ENCODE results near the gene GFER. TPM values are rescaled to one million over a fixed set of nuclear protein-coding genes. Genes with fewer than 3 reads are reported as not detected.

GFER gene
- total and polyA plus RNA-seq, 2 donors (not counting 1 experiment from before 2014, with no cell fraction given): 15.6 to 30.4 TPM

- Histone ChIP-seq H3K9ac (ENCODE audit: low read length) (peak overlapping the region; percentile 90), H3K27me3 (replicated peaks in 1 of 4; ENCODE audit: control extremely low read depth in 1 of 4, control insufficient read depth in 3 of 4, insufficient read depth in 4 of 4, low read length in 3 of 4) (no peaks in the 10 kb centered on the region), H3K4me2 (replicated peaks; ENCODE audit: low read depth, low read length, poor library complexity, severe bottlenecking) (peak overlapping the region; percentile 100), H4K20me1 (ENCODE audit: control insufficient read depth, insufficient read depth, low read length, poor library complexity, severe bottlenecking) (no peaks in the 10 kb centered on the region), H3K36me3 (replicated peaks in 1 of 2; ENCODE audit: control extremely low read depth in 1 of 2, control insufficient read depth in 1 of 2, extremely low read depth in 1 of 2, insufficient read depth in 2 of 2, low read length in 1 of 2) (peaks cover 0 to 10% of the 10 kb centered on the region in 2 experiments), H3K9me3 (ENCODE audit: control extremely low read depth in 1 of 3, control insufficient read depth in 2 of 3, insufficient read depth in 1 of 3, low read length in 2 of 3) (peaks cover 0 to 13% (median 0%) of the 10 kb centered on the region in 3 donors), H3K4me3 (ENCODE audit: control extremely low read depth in 1 of 5, extremely low read depth in 1 of 5, insufficient read depth in 1 of 5, low read depth in 2 of 5, low read length in 4 of 5) (peak overlapping the region in 4 of 5 experiments; percentile 65 to 93 (median 69)), H3K27ac (ENCODE audit: low read length in 2 of 2) (peak overlapping the region in 1 of 2 donors; percentile 92), H2AFZ (ENCODE audit: insufficient read depth, low read depth, low read length, poor library complexity, severe bottlenecking) (no peak overlapping the region), H3K4me1 (ENCODE audit: control insufficient read depth in 2 of 2, insufficient read depth in 2 of 2, low read length in 2 of 2) (peaks cover 26 to 40% of the 10 kb centered on the region in 2 donors), H3K79me2 (ENCODE audit: control insufficient read depth, insufficient read depth, low read length) (no peaks in the 10 kb centered on the region)
- ATAC-seq (ENCODE audit: low read depth) (no peak), DNase-seq (no peak)
- CTCF ChIA-PET: no interaction called here
- TF ChIP-seq EZH2 (IDR thresholded peaks at IDR 0.05; ENCODE audit: borderline replicate concordance, insufficient read depth, low read depth, low read length, poor library complexity, severe bottlenecking) (no peak), CTCF (IDR thresholded peaks at IDR 0.05) (no peak)
- Mint-ChIP-seq H3K9me3 (ENCODE audit: insufficient read depth) (no peaks in the 10 kb centered on the region), H3K4me3 (no peak overlapping the region), H3K4me1 (peaks cover 38% of the 10 kb centered on the region), H3K27me3 (no peaks in the 10 kb centered on the region), H3K27ac (no peak overlapping the region)
- intact Hi-C loops (cut with micrococcal nuclease): loop anchor here (2.0 to 10.0 kb wide), 3 partner anchors 25 to 787 kb away; partner anchors contain the start of genes ELOB, MSRB1 and RPS2
- 0% methylated on average over 2 of the region's 25 CpGs for WGBS (ENCODE audit: insufficient coverage)
- POLR2A ChIA-PET: interaction anchor here (1.1 to 3.0 kb wide), 5 partner anchors 18 to 165 kb away, joined by 3 to 36 read pairs (median 3); partner anchors contain the start of genes RPS2, TBL3 and TRAF7
Observed at GRCh38 chr16:1990101-1990350, 6.0 kb downstream of the GFER start.

DNA sequence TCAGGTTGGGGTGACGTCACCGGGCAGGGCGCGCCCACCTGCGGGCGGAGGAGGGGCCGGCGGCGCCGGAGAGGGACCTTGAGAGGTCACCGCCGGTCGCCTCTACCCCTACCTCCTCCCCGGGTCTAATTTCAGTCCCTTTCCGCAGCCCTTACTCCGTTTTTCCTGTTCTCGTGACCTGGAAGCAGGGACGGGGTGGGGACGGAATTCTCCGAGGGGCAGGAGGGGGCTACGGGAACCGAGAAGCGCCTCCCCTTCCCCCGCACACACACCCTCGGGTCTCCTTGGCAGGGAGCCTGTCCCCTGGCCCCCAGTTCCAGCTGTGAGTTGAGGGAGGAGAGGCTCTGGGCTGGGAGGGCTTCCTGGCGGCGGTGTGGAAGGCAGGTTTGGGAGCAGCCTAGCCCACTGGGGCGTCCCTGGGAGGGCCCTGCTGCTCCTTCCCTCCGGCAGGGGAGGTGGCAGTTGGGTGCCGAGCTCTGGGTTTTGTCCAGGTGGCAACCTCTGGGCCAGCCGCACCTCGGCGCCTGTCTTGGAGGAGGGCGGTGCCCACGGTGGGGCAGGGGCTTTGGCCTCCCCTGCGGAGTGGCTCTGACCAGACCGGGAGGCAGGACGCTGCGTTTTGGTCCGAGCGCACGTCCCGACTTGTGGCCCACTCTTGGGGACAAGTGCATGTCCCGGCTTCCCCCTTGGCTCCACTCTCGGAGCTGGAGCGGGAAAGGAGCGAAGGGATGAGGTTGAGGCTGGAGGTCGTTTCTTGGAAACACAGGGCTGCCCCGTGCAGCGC lies 6.5 kb downstream of the GFER start:
- peaks cover 0 to 13% (median 0%) of the 10 kb centered on the region in 3 donors for H3K9me3 ChIP-seq (ENCODE audit: control extremely low read depth in 1 of 3, control insufficient read depth in 2 of 3, insufficient read depth in 1 of 3, low read length in 2 of 3)
- H3K4me2 ChIP-seq (replicated peaks; ENCODE audit: low read depth, low read length, poor library complexity, severe bottlenecking): peak overlapping the region; percentile 100
- WGBS (ENCODE audit: insufficient coverage): 2% methylated on average over 25 of the region's 50 CpGs
- Mint-ChIP-seq H3K4me1 (peaks cover 34% of the 10 kb centered on the region), H3K27me3 (no peaks in the 10 kb centered on the region), H3K27ac (peak overlapping the region; percentile 97), H3K4me3 (peak overlapping the region; percentile 91), H3K9me3 (ENCODE audit: insufficient read depth) (no peaks in the 10 kb centered on the region)
- peak overlapping the region in 4 of 5 experiments; percentile 65 to 93 (median 69) for H3K4me3 ChIP-seq (ENCODE audit: control extremely low read depth in 1 of 5, extremely low read depth in 1 of 5, insufficient read depth in 1 of 5, low read depth in 2 of 5, low read length in 4 of 5)
- H3K36me3 ChIP-seq (replicated peaks in 1 of 2; ENCODE audit: control extremely low read depth in 1 of 2, control insufficient read depth in 1 of 2, extremely low read depth in 1 of 2, insufficient read depth in 2 of 2, low read length in 1 of 2): peaks cover 0 to 7% of the 10 kb centered on the region in 2 experiments
- H3K4me1 ChIP-seq (ENCODE audit: control insufficient read depth in 2 of 2, insufficient read depth in 2 of 2, low read length in 2 of 2): peaks cover 24 to 35% of the 10 kb centered on the region in 2 donors
- peak; percentile 78 for DNase-seq
- intact Hi-C loops (cut with micrococcal nuclease): loop anchor here (1.0 to 10.0 kb wide), 4 partner anchors 7 to 787 kb away; partner anchors contain the start of genes ELOB, MSRB1 and RPS2
- H3K27ac ChIP-seq (ENCODE audit: low read length in 2 of 2): peak overlapping the region; percentile 86 to 92
- peak overlapping the region; percentile 90 for H3K9ac ChIP-seq (ENCODE audit: low read length)
- no peaks in the 10 kb centered on the region for H4K20me1 ChIP-seq (ENCODE audit: control insufficient read depth, insufficient read depth, low read length, poor library complexity, severe bottlenecking)
- no peaks in the 10 kb centered on the region for H3K79me2 ChIP-seq (ENCODE audit: control insufficient read depth, insufficient read depth, low read length)
- H2AFZ ChIP-seq (ENCODE audit: insufficient read depth, low read depth, low read length, poor library complexity, severe bottlenecking): peak overlapping the region; percentile 56
- POLR2A ChIA-PET: interaction anchor here (0.7 to 3.0 kb wide), 13 partner anchors 8 to 261 kb away, joined by 3 to 36 read pairs (median 5); partner anchors contain the start of genes ECI1, MSRB1, RNF151 and RPS2
- peak; percentile 17 for ATAC-seq (ENCODE audit: low read depth)
- CTCF ChIA-PET: interaction anchor here (0.6 to 5.5 kb wide), 5 partner anchors 14 to 452 kb away, joined by 3 to 32 read pairs (median 4); partner anchors contain the start of gene TRAF7
- no peaks in the 10 kb centered on the region for H3K27me3 ChIP-seq (replicated peaks in 1 of 4; ENCODE audit: control extremely low read depth in 1 of 4, control insufficient read depth in 3 of 4, insufficient read depth in 4 of 4, low read length in 3 of 4)
- peak; percentile 75 for TF ChIP-seq EZH2 (IDR thresholded peaks at IDR 0.05; ENCODE audit: borderline replicate concordance, insufficient read depth, low read depth, low read length, poor library complexity, severe bottlenecking)
- no peak for TF ChIP-seq CTCF (IDR thresholded peaks at IDR 0.05)
